Lung microvascular endothelial cell (primary cell): ENCODE data around the gene LUZP1. TPM values are rescaled to one million over a fixed set of nuclear protein-coding genes. Genes with fewer than 3 reads are reported as not detected.
A peak's percentile ranks its signal among the peaks of the same experiment; 100 is the strongest.
"Not testable (repeated sequence)": the region's sequence is repeated elsewhere in the genome, so short reads cannot be mapped to it uniquely, and the experiment has no call there.

Experiments used
- DNase-seq, 2 donors: peaks; one replicate each; pipeline versions ENCODE4 v3.0.0 to v3.0.0-alpha.2; 2010; ENCODE audit warnings: low read depth in 2 of 2
- total RNA-seq: library from RNA; depleted of rRNA; stranded (reverse); fragments of >200 nt; gene quantifications from 2 replicates; pipeline ENCODE4 v1.2.1, GENCODE V29; 2014

Gene LUZP1
- 29.4 and 30.4 TPM in 2 replicates for total RNA-seq

DNA sequence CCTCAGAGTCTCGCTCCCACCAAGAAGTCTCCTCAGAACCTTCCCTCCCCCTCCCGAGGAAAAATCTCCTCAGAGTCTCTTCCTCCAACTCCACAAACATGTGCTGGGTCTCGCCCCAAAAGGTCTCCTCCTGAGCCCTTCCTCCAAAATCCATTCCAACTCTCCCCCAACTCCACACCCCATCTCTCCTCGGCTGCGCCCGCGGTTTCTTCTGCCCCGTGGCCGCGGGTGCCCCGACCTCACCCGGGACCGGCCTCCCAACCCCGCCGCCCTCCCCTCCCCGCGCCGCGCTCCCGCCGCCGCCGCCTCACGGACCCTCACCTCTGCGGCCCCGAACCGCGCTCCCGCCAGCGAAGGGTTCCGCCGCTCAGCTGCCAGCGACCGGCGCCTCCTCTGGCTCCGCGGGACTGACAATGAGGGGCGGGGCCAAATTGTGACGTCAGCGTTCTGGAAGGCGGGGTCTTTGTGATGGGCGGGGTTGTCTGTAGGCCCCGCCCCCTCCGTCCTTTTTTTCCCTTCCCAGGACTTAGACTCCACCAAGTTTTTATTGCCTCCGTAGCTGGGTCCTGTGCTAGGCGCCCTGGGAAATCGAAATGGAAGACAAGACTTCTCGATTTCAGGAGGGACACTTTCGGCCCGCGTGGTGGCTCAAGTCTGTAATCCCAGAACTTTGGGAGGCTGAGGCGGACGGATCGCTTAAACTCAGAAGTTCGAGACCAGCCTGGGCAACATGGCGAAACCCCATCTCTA lies at the start of gene LUZP1:
LUZP1 (minus strand) TSS at position 412 of the 750 bp plus-strand sequence.
- peak; percentile 93 to 96 for DNase-seq

DNA sequence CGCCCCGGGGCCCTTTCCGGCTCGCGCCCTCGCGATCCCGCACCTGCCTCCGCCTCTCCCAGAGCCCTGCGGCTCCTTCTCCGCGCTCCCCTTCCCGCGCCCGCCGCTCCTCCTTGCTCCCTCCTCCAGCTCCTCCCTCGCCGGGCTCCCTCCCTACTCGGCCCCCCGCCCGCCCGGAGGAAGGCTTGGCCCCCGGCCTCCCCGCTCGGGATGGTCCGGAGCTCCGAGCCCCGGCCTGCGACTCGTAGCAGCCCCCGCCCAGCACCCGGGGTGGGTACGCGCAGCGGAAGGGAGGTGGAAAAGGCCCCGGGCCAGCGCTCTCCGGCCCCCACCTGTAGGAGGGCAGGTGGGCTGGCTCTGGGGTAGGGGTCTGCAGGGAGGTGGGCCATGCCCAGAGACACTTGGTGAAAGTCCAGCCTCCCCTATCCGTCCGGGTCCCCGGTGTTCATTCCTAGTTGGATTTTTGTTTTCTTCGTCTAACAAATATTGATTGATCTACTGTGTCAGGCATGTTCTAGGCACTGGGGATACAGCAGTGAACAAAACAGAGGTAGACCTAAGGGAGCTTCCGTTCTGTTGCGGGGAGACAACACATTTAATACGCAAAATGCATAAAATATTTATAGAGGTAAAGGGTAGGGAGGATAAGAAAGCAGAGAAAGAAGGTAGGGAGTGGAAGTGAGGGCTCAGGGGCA lies 48.9 kb upstream of the LUZP1 start, which contains the start of gene HTR1D:
HTR1D (minus strand) TSS at position 82 of the 695 bp plus-strand sequence. CDS start 23,283 bp downstream, outside the sequence.
- DNase-seq: peak in 1 of 2 donors; percentile 59

DNA sequence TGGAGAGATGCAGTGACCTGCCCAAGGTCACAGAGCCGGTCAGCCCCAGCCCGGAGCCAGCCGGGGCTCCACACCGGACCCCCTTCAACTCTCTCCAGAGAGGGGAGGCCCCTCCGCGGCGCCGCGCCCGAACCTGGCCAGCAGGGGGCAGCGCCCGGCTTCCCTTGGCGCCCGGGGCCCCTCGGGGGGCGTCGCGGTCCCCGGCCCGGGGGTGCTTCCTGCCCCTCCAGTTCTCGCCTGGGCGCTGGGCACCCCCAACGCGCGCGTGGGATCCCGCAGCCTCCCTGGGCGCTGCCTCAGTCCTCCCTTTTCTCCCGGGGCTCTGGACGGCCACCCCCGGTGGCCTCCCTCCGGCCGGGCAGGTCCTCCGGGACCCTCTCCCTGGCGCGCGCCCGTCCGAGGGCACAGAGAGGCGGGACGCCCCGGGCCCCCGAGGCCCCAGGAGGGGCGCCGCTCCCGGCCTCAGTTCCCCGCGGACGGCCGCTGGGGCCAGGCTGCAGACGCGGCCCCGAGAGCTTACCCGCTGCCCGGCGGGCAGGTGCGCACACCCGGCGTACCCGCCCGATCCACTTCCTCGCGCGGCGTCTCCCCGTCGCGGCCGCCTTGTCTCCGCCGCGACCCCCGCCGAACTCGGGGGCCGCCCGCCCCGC lies 48.2 kb upstream of the LUZP1 start:
- peak in 1 of 2 donors; percentile 53 for DNase-seq

DNA sequence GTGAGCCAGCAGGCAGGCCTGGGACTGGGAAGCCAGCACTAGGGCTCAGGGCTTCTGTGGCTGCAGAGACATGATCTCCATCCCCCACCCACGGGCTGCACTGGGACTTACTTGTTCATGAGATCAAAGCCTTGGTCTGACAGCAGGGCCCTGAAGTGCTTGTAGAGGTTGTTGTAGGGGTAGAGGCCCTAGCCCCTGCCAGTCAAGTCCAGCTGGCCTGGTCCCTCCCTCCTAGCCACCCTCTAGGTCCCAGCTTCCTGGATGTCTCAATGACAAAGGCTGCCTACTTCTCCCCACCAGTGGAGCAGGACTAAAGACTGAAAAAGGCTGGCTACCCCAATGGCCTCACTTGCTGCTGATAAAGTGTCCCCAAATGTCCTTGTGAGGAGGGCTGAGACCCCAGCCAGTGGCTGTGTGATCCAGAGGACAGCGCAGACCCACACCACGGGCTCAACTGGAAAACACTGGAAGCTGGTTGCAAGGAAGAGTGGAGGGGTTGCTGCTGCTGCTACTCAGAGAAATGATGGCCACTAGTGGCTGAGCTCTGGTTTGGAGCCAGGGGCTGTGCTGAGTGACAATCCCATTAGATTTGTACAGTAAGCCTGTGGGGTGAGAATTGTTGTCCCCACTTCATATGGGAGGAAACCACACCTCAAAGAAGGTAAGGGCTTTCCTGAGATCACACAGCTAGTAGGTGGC lies 47.2 kb upstream of the LUZP1 start:
- DNase-seq: peak in 1 of 2 donors; percentile 56

DNA sequence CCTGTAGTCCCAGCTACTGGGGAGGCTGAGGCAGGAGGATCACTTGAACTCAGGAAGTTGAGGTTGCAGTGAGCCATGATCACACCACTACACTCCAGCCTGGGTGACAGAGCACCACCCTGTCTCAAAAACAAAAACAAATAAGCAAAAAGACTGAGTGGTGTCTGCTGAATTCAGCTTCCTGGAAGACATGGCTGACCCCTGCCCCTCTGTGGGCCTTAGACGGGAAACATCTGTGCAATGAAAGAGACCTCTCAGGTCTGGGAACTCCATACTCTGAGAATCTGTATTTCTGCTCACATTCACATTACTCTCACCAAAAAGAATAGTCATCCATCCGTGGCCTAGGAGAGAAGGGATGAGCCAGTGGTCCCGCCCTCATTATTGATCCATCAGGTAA lies 46.6 kb upstream of the LUZP1 start:
- peak in 1 of 2 donors; percentile 89 for DNase-seq

DNA sequence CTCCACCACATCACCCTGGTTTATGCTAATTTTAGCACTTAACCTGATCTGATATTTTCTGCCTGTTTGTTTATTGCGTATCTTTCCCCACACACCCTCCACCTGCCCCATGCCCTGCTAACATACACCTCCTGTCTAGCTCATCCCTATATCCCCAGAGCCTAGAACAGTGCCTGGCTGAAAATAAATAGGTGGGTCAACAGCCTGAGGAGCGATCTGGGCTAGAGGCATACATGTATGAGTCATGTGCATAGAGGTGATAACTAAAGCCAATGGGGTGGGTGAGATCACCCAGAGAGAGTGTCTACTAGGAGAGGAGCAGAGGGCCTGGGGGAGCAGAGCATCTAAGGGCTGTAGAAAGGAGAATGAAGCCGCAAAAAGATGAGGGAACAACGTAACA lies 46.0 kb upstream of the LUZP1 start:
- DNase-seq: peak in 1 of 2 donors; percentile 52

DNA sequence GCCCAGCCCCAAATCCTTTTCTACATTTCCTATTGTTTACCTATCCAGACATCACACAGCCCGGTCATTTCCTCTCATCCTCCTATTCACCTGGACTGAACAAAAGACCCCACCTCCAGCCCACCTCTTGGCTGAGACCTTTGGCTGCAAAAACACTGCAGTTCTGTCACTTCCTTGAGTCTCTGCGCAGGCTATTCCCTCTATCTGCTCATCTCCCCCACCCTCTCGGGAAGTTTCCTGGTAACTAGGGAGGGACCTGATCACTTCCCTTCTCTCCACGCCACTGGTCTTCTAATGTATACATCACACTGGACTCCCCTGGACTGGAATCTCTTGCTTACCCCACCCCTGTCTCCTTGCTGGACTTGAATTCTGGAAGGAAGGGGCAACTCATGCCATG lies 43.3 kb upstream of the LUZP1 start:
- peak in 1 of 2 donors; percentile 51 for DNase-seq

DNA sequence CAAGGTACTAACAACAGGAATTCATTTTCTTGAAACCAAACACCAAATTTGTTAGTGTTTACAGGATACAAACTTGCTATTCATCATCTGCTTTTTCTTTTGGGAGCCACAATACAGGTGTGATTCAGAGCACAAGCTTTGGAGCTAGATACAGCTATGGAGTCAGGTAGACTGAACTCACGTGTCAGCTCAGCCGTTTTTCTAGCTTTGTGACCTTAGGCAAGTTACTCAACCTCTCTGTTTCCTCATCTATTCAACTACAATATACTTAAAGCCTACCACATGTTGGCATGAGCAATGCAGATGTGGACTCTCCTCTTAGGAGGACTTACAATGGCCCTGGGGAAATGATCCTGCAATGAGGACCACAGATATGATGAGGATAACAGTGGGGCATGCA lies 42.3 kb upstream of the LUZP1 start:
- DNase-seq: no peak

DNA sequence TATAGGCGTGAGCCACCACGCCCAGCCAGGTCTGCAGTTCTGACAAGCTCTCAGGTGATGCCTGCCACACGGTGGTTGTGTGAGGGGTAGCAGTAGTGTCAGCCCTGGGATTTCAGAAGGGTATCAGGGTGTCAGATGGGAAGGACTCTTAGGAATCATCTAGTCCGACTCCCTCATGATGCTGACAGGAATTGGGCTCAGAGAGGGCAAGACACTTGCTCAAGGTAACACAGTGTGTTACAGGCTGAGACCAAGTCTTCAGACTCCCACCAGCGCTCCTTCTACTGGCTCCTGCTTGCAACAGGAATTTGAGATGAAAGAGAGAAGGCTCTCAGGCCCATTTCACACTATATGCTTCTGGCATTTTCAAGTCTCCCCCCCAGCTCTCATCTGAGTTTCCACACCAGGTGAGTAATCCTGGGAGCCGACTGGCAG lies 41.7 kb upstream of the LUZP1 start:
- peak in 1 of 2 donors; percentile 31 for DNase-seq

DNA sequence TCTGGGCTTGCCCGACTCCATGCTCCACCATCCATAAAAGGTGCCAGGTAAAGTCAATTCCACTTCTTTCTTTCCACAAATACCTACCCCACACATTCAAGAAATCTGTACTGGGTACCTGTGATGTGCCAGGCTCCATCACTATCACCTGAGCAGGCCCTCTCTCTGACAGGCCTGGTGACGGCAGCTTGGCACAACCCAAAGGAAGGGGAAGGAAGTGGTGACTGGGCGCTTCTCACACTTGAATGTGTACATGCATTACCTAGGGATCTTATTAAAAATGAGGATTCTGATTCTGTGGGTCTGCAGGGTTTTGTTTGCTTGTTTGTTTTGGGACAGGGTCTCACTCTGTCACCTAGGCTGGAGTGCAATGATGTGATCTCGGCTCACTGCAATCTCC lies 41.1 kb upstream of the LUZP1 start:
- peak in 1 of 2 donors; percentile 33 for DNase-seq

DNA sequence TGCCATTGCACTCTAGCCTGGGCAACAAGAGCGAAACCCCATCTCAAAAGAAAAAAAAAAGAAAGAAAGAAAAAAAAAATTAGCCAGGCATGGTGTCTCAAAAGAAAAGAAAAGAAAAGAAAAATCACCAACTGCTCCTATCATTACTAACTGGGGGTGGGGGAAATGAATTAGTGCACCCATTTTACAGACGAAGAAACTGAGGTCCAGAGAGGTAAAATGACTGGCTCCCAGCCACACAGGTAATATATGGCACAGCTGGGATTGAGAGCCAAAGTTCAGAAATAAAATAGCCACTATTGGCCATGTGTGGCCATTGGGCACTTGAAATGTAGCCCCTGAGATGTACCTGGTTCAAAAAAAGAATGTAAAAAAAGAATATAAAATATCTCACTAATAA lies 39.9 kb upstream of the LUZP1 start:
- DNase-seq: no peak

DNA sequence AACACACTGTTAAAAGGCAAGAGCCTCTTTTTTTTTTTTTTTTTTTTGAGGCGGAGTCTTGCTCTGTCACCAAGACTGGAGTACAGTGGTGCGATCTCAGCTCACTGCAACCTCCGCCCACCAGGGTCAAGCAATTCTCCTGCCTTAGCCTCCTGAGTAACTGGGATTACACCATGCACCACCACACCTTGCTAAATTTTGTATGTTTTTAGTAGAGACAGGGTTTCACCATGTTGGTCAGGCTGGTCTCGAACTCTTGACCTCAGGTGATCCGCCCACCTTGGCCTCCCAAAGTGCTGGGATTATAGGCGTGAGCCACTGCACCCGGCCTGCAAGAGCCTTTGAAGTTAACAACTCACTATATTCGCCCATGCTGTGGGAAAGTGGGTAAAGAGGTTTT lies 39.1 kb upstream of the LUZP1 start:
- not testable (repeated sequence) for DNase-seq

DNA sequence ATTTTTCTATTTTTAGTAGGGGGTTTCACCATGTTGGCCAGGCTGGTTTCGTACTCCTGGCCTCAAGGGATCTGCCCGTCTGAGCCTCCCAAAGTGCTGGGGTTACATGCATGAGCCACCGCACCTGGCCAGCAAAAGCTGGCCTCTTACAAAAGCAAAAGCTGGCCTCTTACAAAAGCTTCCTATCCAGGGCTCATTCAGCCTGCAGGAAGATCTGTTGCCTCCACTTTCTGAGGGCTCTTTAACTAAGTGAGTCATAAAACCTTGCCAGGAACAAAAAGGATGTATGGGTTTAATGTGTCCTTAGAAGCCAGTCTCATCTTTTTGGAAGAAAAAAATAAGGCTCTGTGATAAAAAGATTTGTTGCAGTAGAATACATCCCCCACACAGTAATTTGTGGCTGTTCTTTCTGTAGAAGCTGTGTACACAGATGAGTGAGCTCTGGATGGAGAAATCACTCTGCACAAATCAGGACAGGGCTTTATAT lies 33.6 kb upstream of the LUZP1 start:
- peak in 1 of 2 donors; percentile 51 for DNase-seq

DNA sequence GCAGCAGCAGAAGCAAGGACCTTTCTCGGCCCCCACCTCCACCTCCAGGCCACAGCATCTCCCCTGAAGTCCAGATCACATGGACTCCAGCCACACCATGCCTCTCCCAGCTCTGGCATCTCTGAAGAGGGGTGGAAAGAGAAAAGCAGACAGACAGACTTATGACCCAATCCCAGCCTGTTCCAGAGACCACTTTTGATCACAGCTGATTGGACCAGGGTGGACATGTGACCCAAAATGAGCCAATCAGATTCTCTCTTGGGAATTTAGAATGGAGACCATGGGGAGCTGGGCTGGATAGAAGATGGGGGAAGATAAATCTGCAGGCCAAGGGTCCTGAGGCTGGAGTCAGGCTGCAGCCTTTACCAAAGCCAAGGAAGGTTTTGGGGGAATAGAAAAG lies 32.2 kb upstream of the LUZP1 start:
- no peak for DNase-seq

DNA sequence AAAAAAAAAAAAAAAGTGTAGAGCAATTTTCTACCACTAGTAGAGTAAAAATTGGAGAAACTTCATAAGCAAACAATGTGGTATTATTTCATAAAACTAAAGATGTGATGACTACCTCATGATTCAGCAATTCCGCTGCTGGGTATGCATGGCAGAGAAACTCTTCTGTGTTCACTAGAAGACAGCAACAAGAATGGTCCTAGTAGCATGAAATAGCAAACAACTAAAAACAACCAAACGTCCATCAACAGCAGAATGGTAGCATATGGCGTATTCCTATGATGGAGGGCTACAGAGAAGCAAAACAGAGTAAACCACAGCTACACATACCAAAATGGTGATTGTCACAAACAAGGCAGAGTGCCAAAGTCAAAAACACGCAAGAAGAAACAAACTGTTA lies 29.7 kb upstream of the LUZP1 start:
- DNase-seq: peak in 1 of 2 donors; percentile 89

DNA sequence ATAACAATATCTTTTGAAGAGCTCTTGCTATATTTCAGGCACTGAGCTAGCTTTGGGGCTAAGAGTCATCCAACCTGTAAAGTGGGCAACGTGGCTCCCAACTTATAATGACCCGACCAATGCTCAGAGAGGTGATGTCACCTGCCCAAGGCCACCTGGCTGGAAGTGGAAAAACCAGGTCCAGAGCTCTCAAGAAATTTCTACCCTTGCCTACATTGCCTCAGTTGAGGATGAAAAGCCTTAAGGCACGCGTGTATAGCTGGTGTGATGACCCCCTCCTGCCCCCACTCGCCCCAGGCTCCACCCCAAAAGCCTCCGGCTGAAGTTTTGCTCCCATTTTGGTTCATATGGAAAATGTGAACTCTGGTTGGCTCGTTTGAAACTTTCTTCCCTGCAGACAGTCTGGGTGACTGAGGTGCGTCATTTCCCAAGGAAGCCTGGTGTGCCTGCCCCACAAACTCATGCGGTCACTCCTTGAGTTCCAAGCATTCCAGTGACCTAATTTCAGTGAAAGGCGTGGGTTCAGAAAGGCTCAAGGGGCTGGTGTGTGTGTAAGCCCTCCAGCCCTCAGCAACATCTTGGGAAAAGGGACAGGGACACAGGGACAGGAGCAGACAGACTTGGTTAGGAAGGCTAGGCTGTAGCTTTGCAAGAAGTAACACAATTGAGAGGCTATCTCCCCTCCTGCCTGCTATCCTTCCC lies 28.1 kb upstream of the LUZP1 start:
- DNase-seq: peak in 1 of 2 donors; percentile 99

DNA sequence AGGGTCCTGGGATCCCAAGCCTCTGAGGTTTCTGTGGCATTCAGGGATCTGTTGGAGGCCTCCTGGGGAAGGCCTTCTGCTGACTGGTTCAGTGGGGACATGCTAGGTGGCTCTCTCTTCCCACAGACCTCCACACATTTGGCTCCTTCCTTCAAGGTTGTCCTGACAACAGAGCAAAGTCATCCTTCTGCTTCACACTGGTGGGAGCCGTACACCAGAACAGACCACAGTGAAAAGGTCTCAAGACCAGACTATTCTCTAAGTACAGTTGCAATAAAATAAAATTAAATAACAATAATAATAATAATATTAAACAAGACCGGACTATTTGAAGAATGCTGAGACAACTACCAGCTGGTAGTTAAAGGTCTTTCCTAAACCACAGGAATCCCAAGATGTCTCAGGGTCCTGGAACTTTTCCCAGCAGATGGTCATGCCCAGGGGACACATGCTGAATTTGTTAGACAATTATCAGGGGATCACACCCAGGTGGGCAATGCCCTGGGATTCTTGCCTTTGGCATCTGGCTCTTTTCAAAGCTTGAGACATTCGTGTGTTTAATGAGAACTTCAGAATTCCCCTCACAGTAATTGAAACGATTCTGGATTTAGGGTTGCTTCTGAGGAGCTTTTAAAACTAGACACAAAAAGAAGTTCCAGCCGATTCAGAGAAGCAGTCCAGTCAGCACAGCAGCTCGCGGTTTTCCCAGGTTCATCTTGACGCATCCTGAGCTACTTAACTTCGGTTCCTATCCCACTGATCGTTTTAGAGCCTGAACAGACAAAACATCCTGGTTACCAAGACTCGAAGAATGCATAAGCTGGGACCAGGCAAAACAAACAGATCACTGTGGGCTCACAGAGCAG lies 25.7 kb upstream of the LUZP1 start:
- DNase-seq: peak in 1 of 2 donors; percentile 96

DNA sequence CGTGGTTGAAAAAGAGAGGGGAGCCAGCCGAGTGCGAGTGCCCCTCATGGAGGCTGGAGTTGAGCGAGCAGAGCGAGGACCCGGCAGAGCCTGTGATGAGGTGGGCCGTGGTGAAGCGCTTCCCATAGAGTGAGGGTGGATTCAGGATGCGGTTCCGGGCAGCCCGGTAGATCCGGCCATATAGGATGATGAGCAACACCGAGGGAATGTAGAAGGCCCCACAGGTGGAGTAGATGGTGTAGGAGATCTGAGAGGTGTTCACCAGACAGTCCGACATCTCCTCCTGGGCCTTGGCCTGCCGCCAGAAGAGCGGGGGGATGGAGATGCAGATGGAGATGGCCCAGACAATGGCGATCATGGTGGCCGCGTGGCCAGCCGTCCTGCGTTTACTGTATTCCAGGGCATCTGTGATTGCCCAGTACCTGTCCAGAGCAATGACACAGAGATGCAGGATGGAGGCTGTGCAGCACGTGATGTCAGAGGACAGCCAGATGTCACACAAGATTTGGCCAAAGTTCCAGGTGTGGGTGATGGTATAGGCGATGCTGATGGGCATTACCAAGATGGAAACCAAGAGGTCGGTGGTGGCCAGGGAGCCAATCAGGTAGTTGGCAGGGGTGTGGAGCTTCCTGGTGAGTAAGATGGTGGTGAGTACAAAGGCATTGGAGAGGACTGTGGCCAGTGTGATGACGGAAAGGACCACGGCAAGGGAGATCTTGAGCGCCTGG lies 24.9 kb upstream of the LUZP1 start:
- DNase-seq: no peak

DNA sequence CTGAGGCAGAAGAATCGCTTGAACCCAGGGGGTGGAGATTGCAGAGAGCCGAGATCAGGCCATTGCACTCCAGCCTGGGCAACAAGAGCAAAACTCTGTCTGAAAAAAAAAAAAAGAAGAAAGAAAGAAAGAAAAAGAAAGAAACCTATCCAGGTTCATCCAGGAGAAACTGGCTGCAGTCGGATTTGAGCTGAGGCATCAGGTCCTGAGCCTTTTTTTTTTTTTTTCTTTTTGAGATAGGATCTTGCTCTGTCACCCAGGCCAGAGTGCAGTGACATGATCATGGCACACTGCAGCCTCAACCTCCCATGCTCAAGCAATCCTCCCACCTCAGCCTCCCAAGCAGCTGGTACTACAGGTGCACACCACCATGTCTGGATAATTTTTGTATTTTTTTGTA lies 22.5 kb upstream of the LUZP1 start:
- no peak for DNase-seq
